DMS53 treated with DMSO at 0.1 percent for 48 hours (cell line): Measurements from ENCODE around the gene PIK3R1.
A peak's percentile ranks its signal among the peaks of the same experiment; 100 is the strongest.

Source experiments
- DNase-seq: peaks from one replicate; lab custom pipeline; 2025; ENCODE audit not compliant: unreplicated experiment; lab: John Stamatoyannopoulos, UW

PIK3R1 gene

GRCh38 chr5:68319706-68320412, 104.3 kb downstream of the PIK3R1 start:
- no peak for DNase-seq

GRCh38 chr5:68320413-68320986, 104.9 kb downstream of the PIK3R1 start:
- DNase-seq = no peak

GRCh38 chr5:68325065-68325580, 109.6 kb downstream of the PIK3R1 start:
- DNase-seq = no peak

- no peak for DNase-seq
Observed at GRCh38 chr5:68329554-68330255, 114.1 kb downstream of the PIK3R1 start.

- DNase-seq = no peak
Observed at GRCh38 chr5:68330574-68330973, 115.0 kb downstream of the PIK3R1 start.

- no peak for DNase-seq
Observed at GRCh38 chr5:68331192-68332079, 115.9 kb downstream of the PIK3R1 start.

- DNase-seq = no peak
Observed at GRCh38 chr5:68332080-68332451, 116.5 kb downstream of the PIK3R1 start.

- DNase-seq = no peak
Observed at GRCh38 chr5:68332556-68332955, 117.0 kb downstream of the PIK3R1 start.

GRCh38 chr5:68333649-68334552, 118.3 kb downstream of the PIK3R1 start:
- DNase-seq = no peak

GRCh38 chr5:68334553-68334886, 119.0 kb downstream of the PIK3R1 start:
- DNase-seq = no peak

- no peak for DNase-seq
Observed at GRCh38 chr5:68335075-68335474, 119.5 kb downstream of the PIK3R1 start.

- DNase-seq = no peak
Observed at GRCh38 chr5:68336200-68336599, 120.6 kb downstream of the PIK3R1 start.

GRCh38 chr5:68337235-68337634, 121.7 kb downstream of the PIK3R1 start:
- no peak for DNase-seq

- no peak for DNase-seq
Observed at GRCh38 chr5:68339921-68340321, 124.4 kb downstream of the PIK3R1 start.

- no peak for DNase-seq
Observed at GRCh38 chr5:68341006-68341405, 125.5 kb downstream of the PIK3R1 start.

GRCh38 chr5:68342693-68343092, 127.1 kb downstream of the PIK3R1 start:
- DNase-seq = no peak

GRCh38 chr5:68343421-68343826, 127.9 kb downstream of the PIK3R1 start:
- no peak for DNase-seq

GRCh38 chr5:68344447-68345111, 129.0 kb downstream of the PIK3R1 start:
- DNase-seq = peak; percentile 31

- no peak for DNase-seq
Observed at GRCh38 chr5:68345171-68345570, 129.6 kb downstream of the PIK3R1 start.

GRCh38 chr5:68345582-68345981, 130.0 kb downstream of the PIK3R1 start:
- DNase-seq = no peak
